ENCODE results near the gene MPI. TPM values are rescaled to one million over a fixed set of nuclear protein-coding genes. Genes with fewer than 3 reads are reported as not detected.

Gene MPI, protein sequence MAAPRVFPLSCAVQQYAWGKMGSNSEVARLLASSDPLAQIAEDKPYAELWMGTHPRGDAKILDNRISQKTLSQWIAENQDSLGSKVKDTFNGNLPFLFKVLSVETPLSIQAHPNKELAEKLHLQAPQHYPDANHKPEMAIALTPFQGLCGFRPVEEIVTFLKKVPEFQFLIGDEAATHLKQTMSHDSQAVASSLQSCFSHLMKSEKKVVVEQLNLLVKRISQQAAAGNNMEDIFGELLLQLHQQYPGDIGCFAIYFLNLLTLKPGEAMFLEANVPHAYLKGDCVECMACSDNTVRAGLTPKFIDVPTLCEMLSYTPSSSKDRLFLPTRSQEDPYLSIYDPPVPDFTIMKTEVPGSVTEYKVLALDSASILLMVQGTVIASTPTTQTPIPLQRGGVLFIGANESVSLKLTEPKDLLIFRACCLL
- 40.1 TPM for polyA plus RNA-seq (2013, experiment 1 of 4)
- 43.0 TPM for polyA plus RNA-seq (2013, experiment 2 of 4)
- polyA plus RNA-seq (2013, experiment 3 of 4) = 36.0 TPM
- 43.5 TPM for polyA plus RNA-seq (2013, experiment 4 of 4)

DNA sequence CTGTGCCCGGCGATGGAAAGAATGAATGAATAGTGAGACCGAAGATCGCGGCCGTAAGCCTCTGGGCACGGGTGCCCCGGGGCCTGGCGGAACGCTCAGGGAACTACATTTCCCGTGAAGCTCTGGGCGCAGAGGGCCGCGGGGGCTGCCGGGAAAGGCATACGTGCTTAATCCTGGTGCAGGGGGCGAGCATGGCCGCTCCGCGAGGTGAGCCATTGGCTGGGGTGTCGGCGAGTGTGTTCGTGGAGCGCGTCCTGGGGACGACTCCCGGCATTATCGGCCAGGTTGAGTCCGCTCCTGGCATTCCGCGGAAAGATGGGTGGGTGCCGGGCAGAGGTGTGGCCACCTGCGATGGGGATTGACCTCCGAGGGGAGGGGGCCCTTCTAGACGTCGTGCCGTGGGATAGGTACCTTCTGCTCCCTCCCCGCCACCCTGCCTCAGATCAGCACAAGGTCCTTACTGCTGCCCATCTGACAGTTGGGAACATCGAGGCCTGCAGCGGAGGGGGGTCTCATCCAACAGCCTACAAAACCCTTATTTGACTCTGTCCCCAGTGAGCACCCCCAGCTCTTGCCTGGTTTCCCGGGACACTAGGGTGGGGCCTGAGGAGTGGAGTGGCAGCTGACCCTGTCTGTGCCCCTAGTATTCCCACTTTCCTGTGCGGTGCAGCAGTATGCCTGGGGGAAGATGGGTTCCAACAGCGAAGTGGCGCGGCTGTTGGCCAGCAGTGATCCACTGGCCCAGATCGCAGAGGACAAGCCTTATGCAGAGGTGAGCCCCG, at the start of gene MPI:
Gene MPI (plus strand): TSS at position 160 of the 782 bp plus-strand sequence. CDS start 32 bp downstream, at position 192.
- Histone ChIP-seq H3K36me3 (ENCODE audit: control insufficient read depth, insufficient read depth, low read length) (peaks cover 12% of the 10 kb centered on the region), H3K9me3 (ENCODE audit: control insufficient read depth, low read length) (no peaks in the 10 kb centered on the region), H3K4me3 (ENCODE audit: insufficient read depth, low read depth, low read length) (peak within 1 kb of the TSS; percentile 93), H3K27ac (ENCODE audit: insufficient read depth, low read depth, low read length, poor library complexity, severe bottlenecking) (no peak within 1 kb of the TSS), H3K27me3 (ENCODE audit: control insufficient read depth, insufficient read depth, low read length, poor library complexity, severe bottlenecking) (no peaks in the 10 kb centered on the region), H3K4me1 (ENCODE audit: control insufficient read depth, insufficient read depth, low read length) (no peaks in the 10 kb centered on the region)
- 3% methylated on average over 47 of the region's 47 CpGs for WGBS, 2 experiments

DNA sequence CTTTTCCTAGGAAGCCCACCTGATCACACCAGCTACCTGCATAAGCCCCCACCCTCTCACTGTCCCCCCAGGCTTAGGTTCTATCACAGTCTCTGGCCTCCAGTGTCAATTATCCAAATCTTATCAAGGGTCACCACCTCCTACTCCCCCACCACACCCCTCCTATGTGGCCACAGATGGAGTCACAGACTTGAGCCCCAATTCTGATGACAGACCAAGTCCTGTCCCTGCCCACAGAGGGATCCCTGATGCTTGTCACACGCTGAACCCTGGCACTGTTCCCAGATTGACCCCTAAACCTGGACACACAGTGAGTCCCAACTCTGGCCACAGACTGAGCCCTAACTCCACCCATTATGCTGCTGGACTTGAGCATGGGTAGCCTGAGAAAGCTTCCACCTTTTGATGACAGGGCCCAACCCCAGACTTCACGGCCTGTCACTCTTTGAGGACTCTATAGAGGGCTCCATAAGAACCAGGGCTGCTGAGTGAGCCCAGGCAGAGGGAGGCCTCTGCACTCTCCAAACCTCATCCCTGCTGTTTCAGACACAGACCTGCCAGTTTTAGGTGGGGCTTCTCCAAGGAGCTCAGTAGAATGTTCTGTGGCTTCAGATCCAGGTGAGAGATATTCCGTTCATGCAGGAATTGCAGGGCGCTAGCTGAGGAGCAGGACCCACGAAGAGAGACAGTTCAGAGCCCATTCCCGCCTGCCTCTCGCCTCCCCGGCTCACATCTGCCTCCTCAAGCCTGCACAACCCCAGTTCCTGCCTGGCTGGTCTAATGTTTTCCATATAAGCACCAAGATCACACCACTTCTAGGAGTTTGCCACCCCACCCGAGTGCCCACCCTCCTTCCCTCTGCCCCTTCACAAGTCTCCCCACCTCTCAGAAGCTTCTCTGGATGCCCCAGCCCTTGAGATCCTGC, 48.7 kb upstream of the MPI start:
- H3K4me1 ChIP-seq (ENCODE audit: control insufficient read depth, insufficient read depth, low read length) = peaks cover 26% of the 10 kb centered on the region
- no peaks in the 10 kb centered on the region for H3K9me3 ChIP-seq (ENCODE audit: control insufficient read depth, low read length)
- no peak overlapping the region for H3K4me3 ChIP-seq (ENCODE audit: insufficient read depth, low read depth, low read length)
- no peaks in the 10 kb centered on the region for H3K27me3 ChIP-seq (ENCODE audit: control insufficient read depth, insufficient read depth, low read length, poor library complexity, severe bottlenecking)
- 95% methylated on average over 9 of the region's 9 CpGs for WGBS, 2 experiments
- H3K36me3 ChIP-seq (ENCODE audit: control insufficient read depth, insufficient read depth, low read length) = no peaks in the 10 kb centered on the region
- no peak overlapping the region for H3K27ac ChIP-seq (ENCODE audit: insufficient read depth, low read depth, low read length, poor library complexity, severe bottlenecking)

DNA sequence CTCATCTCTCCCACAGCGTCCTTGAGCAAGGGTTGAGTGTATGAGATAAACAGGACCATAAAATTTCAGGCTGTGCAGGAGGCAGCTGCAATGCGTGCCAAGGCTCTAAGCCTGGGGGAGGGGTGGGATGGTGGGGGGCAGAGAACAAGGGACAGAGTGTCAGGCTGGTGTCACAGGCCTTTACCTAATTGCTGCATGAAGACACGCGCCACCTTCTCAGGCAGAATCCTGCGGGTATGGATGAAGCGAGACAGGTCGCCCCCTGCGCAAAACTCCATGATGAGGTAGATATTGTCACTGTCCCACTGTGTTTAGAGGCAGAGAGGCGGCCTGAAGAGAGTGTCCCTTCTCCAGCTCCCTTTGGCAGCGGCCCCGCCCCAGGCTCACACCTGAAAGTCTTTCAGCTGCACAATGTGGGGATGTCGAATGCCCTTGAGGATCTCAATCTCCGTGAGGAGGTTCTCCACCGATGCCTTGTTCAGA, 47.9 kb upstream of the MPI start:
- H3K36me3 ChIP-seq (ENCODE audit: control insufficient read depth, insufficient read depth, low read length) = no peaks in the 10 kb centered on the region
- H3K4me1 ChIP-seq (ENCODE audit: control insufficient read depth, insufficient read depth, low read length) = peaks cover 26% of the 10 kb centered on the region
- no peaks in the 10 kb centered on the region for H3K9me3 ChIP-seq (ENCODE audit: control insufficient read depth, low read length)
- H3K27me3 ChIP-seq (ENCODE audit: control insufficient read depth, insufficient read depth, low read length, poor library complexity, severe bottlenecking) = no peaks in the 10 kb centered on the region
- peak overlapping the region; percentile 97 for H3K4me3 ChIP-seq (ENCODE audit: insufficient read depth, low read depth, low read length)
- H3K27ac ChIP-seq (ENCODE audit: insufficient read depth, low read depth, low read length, poor library complexity, severe bottlenecking) = no peak overlapping the region
- 88% methylated on average over 14 of the region's 14 CpGs for WGBS, 2 experiments

DNA sequence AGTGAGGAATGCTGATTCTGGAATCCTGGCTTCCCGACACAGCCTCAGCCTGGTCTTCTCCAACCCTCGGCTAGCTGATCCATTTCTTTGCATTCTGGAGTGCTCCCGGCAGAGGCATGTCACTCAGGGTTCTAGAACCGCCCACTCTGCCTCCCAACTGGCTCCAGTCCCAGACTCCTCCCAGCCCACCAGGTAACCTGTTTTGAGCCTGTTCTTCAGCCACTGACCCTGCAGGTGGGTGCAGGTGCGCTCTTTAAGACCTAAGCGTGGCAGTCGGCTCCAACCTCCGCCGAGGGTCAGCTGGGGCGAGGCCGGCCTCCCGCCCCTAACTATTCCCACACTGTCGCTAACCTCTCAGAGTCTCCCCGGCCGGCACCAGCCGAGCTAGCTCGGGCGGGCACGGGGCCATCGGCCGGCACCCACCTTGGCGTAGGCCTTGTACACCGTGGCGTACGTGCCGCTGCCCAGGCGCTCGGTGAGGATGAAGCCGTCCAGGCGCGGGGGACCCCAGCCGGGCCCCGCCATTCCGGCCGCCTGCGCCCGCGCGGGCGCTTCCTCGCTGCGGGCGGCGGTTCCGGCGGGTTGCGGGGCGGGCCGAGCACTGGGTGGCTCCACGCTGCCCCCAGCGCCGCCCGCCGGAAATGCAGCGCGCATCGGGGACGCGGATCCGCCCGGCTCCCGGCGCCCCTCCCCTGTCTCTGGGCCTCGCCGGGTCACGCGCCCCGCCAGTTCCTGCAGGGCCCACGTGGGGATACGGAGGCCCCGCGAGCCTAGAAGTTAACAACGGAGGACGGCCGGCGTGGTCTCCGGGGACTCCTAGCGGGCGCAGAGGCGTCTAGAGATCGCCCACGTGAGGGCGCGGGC, 47.0 kb upstream of the MPI start, which contains the start of gene ULK3:
Gene ULK3 (minus strand): TSS at position 576 of the 864 bp plus-strand sequence. CDS start 51 bp downstream, at position 525.
- Histone ChIP-seq H3K4me1 (ENCODE audit: control insufficient read depth, insufficient read depth, low read length) (peaks cover 26% of the 10 kb centered on the region), H3K27me3 (ENCODE audit: control insufficient read depth, insufficient read depth, low read length, poor library complexity, severe bottlenecking) (no peaks in the 10 kb centered on the region), H3K36me3 (ENCODE audit: control insufficient read depth, insufficient read depth, low read length) (no peaks in the 10 kb centered on the region), H3K4me3 (ENCODE audit: insufficient read depth, low read depth, low read length) (peak within 1 kb of the TSS; percentile 97), H3K27ac (ENCODE audit: insufficient read depth, low read depth, low read length, poor library complexity, severe bottlenecking) (peak within 1 kb of the TSS; percentile 87), H3K9me3 (ENCODE audit: control insufficient read depth, low read length) (no peaks in the 10 kb centered on the region)
- 0% methylated on average over 84 of the region's 84 CpGs for WGBS, 2 experiments

DNA sequence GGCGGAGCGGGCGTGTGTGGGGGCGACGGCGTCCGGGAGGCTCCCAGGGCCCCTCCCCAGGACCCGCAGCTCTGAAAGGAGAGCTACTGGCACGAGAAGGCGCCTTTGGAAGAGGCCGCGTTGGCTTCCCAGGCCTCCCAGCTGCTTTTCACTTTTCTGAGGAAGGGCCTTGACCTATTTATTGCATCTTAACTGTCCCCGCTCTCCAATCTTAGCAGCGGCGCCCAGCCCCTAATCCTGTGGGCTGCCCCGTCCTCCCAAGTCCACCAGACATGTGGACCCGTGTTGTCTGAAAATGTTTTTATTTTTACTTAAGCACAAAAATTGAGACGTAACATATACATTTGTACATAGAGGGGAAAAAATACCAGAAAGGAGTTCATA, 46.4 kb upstream of the MPI start:
- Histone ChIP-seq H3K36me3 (ENCODE audit: control insufficient read depth, insufficient read depth, low read length) (no peaks in the 10 kb centered on the region), H3K4me1 (ENCODE audit: control insufficient read depth, insufficient read depth, low read length) (peaks cover 26% of the 10 kb centered on the region), H3K27me3 (ENCODE audit: control insufficient read depth, insufficient read depth, low read length, poor library complexity, severe bottlenecking) (no peaks in the 10 kb centered on the region), H3K4me3 (ENCODE audit: insufficient read depth, low read depth, low read length) (peak overlapping the region; percentile 97), H3K9me3 (ENCODE audit: control insufficient read depth, low read length) (no peaks in the 10 kb centered on the region), H3K27ac (ENCODE audit: insufficient read depth, low read depth, low read length, poor library complexity, severe bottlenecking) (peak overlapping the region; percentile 87)
- 22 to 29% methylated on average over 17 to 18 of the region's 18 CpGs for WGBS, 2 experiments

DNA sequence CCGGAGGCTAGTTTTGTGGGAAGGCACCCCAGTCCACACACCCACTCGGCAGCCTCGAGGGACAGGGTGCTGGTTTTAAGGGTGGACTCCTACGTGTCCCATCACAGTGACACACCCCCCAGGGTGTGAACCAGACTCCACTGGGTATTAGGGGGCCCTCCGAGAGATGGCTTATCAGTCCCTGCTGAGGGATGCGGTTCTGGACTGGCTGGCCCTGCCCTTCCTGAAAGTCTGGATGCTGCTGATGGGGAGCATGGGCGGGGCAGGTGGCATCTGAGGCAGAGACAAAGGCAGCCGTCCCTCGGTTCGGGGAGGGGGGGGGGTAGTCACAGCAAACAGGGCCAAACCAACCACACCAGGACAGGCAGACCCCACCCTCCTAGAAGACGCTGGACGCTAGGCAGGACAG, 45.9 kb upstream of the MPI start:
- 66 to 67% methylated on average over 12 of the region's 12 CpGs for WGBS, 2 experiments
- H3K27me3 ChIP-seq (ENCODE audit: control insufficient read depth, insufficient read depth, low read length, poor library complexity, severe bottlenecking) = no peaks in the 10 kb centered on the region
- H3K36me3 ChIP-seq (ENCODE audit: control insufficient read depth, insufficient read depth, low read length) = no peaks in the 10 kb centered on the region
- peak overlapping the region; percentile 87 for H3K27ac ChIP-seq (ENCODE audit: insufficient read depth, low read depth, low read length, poor library complexity, severe bottlenecking)
- H3K4me3 ChIP-seq (ENCODE audit: insufficient read depth, low read depth, low read length) = no peak overlapping the region
- H3K4me1 ChIP-seq (ENCODE audit: control insufficient read depth, insufficient read depth, low read length) = peaks cover 26% of the 10 kb centered on the region
- H3K9me3 ChIP-seq (ENCODE audit: control insufficient read depth, low read length) = no peaks in the 10 kb centered on the region

DNA sequence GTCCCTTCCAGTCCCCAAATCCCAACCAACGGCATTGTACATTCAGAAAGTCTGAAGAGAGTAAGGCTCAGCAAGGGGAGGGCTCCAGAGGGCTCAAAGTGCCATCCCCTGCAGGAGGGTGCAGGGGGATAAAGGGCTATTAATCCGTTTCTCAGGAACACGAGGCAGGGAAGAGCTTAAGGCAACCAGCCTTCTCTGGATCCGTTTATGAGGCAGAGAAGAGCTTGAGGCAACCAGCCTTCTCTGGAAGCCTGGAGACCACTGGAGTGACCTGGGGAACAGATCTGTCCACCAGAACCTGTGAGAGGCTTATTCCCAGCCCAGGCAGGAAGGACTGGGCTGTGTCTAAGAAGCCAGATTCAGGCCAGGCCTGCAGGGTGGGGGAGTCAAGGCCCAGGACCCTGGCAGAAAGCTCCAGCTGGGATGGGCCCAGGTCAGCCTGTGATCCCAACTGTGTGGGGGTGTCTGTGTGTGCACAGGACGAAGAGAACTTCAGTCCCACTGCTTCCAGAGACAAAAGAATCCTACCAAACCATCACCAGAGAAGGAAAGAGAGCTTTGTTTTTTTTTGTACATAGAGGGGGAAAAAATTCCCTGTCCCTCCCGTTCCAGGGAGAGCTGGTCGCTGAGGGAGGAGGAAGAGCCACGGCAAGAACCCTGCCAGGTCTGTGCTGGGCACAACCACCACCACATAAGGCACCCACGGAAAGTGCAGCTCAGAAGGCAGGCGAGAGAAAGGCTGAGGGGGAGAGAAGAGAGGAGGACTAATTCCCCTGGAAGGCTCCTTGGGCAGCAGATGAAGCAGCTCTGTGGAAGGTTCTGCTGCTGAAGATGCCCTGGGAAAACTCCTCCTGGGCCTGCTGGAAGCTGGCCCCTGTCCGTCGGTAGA, 45.3 kb upstream of the MPI start:
- H3K9me3 ChIP-seq (ENCODE audit: control insufficient read depth, low read length) = no peaks in the 10 kb centered on the region
- no peak overlapping the region for H3K4me3 ChIP-seq (ENCODE audit: insufficient read depth, low read depth, low read length)
- peak overlapping the region; percentile 51 for H3K27ac ChIP-seq (ENCODE audit: insufficient read depth, low read depth, low read length, poor library complexity, severe bottlenecking)
- no peaks in the 10 kb centered on the region for H3K36me3 ChIP-seq (ENCODE audit: control insufficient read depth, insufficient read depth, low read length)
- H3K4me1 ChIP-seq (ENCODE audit: control insufficient read depth, insufficient read depth, low read length) = peaks cover 26% of the 10 kb centered on the region
- no peaks in the 10 kb centered on the region for H3K27me3 ChIP-seq (ENCODE audit: control insufficient read depth, insufficient read depth, low read length, poor library complexity, severe bottlenecking)
- 76 to 80% methylated on average over 11 of the region's 12 CpGs for WGBS, 2 experiments

DNA sequence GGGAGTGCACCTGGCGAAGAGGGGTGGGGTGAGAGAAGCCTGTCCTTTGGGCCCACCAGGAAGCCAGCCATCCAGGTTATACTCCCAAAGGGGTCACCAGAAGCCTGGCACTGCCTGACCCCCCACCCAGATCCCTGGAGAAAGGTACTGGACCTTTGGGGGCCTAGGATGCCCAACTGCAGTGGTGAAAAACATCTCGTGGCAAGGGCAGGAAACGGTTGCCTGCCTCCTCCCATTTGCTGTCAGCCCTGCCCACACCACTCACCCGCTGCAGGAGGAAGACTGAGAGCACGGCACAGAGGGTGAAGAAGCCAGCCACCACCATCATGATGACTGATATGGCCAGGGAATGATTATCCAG, 44.7 kb upstream of the MPI start:
- Histone ChIP-seq H3K4me3 (ENCODE audit: insufficient read depth, low read depth, low read length) (no peak overlapping the region), H3K36me3 (ENCODE audit: control insufficient read depth, insufficient read depth, low read length) (no peaks in the 10 kb centered on the region), H3K27ac (ENCODE audit: insufficient read depth, low read depth, low read length, poor library complexity, severe bottlenecking) (no peak overlapping the region), H3K27me3 (ENCODE audit: control insufficient read depth, insufficient read depth, low read length, poor library complexity, severe bottlenecking) (no peaks in the 10 kb centered on the region), H3K9me3 (ENCODE audit: control insufficient read depth, low read length) (no peaks in the 10 kb centered on the region), H3K4me1 (ENCODE audit: control insufficient read depth, insufficient read depth, low read length) (peaks cover 26% of the 10 kb centered on the region)
- 95% methylated on average over 5 of the region's 5 CpGs for WGBS, 2 experiments

Measured in ectodermal cell (in vitro differentiated cells).